OCI-LY1 (cell line): Measurements from ENCODE around the gene CACNA2D4.

Experiments
- CTCF ChIP-seq: fragments of 200-600 bp; sonication (generic), shearing (Covaris generic); IDR thresholded peaks from 2 replicates; pipeline ENCODE4 v1.5.1; 2017; ENCODE audit warnings: mild to moderate bottlenecking, antibody characterized with exemption, low read length, moderate library complexity, mixed read lengths
- EZH2 ChIP-seq: fragments of 200-600 bp; sonication (generic), shearing (Covaris generic); IDR thresholded peaks from 2 replicates; pipeline ENCODE4 v1.8.0; 2017; ENCODE audit warnings: borderline replicate concordance, mixed run types, mild to moderate bottlenecking, antibody characterized with exemption, low read length, moderate library complexity, mixed read lengths

DNA sequence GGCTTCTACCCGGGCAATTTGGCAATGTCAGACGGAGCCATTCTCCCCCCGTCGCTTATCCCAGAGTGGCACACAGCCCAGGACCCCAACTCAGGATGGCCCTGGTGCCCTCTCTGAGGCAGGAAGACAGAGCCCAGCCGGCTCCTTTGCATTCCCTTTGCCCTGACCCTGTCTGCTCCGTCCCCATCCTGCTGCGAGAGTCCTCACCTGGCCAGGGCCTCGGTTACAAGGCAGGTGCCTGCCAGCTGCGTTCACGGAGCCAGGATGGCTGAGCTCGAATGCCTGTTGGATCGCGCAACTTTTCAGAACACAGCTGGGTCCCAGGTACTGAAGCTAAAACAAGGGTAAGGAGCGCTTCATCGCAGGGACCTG, 79.5 kb downstream of the CACNA2D4 start:
- TF ChIP-seq EZH2 (no peak), CTCF (no peak)
